Raji (cell line): ENCODE measurements around the gene EGFL8.

Experiments used
- POLR2A ChIP-seq: IDR thresholded peaks from 2 replicates; pipeline ENCODE4 v1.6.1; 2011; ENCODE audit warnings: low read depth, low read length, control low read depth; ENCODE audit not compliant: insufficient read depth

The EGFL8 gene

DNA sequence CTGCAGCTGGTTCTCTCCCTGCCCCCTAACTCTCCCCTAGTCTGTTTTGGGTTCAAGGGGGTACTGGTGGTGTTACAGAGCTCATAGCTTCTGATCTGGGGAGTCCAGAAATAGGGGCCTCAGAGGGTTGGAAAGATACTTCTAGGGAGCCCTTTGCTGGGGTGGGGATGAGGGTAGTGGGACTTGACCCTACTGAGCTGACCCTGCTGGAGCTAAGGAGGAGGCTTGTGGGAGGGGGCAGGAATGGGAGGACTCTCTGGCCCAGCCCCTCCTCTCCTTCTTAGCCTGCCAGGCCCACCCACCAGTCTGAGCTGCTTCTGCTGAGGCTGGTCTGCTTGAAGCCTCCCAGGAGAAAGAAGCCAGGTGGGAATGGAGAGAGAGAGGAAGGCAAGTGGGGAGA lies at the start of gene EGFL8:
EGFL8 (plus strand) TSS at position 301 of the 400 bp plus-strand sequence. CDS start 1,571 bp downstream, outside the sequence.
- no peak for TF ChIP-seq POLR2A

DNA sequence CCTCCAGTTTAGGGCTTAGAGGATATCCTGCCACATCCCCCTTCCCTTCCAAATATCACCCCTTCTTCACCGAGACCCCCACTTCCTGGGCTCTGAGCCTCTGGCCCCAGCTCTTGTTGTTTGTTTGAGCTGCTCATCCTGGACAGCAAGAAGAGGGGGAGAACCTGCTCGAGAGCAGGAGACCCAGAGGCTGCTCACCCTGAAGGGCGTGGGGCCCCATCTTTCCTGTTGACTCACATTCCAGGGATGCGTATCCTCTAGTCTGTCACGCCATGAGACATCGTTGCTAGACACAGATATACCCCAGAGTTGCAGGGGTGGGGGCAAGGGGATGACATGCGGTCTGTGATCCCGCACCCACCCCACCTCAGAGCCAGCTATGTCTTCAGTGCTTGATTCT lies 49.6 kb upstream of the EGFL8 start:
- no peak for TF ChIP-seq POLR2A

DNA sequence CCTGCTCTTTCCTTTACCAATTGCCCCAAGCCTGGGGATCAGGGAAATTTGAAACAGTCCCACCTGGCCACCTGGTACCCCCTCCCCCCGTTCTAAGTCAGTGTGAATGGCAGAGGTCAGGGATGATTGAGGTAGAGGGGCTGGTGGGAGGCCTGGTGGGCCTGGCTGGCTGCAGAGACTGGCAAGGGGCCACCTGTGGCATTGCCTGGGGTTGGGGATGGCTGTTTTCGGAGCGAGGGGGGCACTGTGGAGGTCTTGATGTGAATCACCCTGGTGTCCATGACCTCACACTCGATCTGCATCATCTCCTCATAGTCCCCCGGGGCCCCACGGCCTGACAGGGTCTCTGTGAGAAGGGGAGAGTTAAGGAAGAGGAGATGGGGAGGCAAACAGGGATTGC lies 48.8 kb upstream of the EGFL8 start:
- TF ChIP-seq POLR2A = no peak

DNA sequence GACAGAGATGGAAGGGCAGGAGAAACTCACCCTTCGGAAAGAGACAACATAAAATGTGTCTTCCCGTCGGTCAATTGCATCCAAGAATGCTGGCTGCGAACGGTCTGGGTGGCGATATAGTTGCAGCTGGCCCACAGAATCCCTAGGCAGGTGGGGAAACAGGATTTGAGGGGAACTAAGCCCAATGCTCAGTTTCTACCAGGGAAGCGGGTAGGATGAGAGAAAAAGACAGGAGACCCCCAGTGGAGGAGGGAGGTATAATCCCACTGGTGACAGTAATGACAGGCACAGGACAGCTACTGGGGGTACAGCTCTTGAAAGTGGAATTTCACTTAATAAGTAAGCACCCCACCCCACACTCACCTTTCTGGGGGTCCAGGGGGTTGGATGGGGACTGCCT lies 47.7 kb upstream of the EGFL8 start:
- no peak for TF ChIP-seq POLR2A

DNA sequence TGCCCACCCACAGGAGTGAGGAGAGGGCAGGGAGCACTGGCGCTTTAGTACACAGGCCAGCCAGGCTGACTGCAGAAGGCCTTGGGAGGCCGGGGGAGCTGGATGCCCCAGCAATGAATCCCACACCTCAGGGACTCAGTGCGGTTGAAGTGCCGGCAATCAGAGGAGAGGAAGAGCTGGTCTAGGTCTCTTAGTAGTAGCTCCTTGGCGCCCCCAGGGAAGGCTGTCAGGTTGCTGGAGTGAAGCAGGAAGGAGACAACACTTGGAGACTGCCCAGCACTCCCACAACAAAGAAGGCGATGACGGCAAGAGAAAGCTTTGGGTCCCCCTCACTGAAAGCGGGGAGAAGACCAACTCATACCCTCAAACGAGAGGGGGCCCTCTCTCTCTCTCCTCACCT lies 46.9 kb upstream of the EGFL8 start:
- TF ChIP-seq POLR2A = no peak

DNA sequence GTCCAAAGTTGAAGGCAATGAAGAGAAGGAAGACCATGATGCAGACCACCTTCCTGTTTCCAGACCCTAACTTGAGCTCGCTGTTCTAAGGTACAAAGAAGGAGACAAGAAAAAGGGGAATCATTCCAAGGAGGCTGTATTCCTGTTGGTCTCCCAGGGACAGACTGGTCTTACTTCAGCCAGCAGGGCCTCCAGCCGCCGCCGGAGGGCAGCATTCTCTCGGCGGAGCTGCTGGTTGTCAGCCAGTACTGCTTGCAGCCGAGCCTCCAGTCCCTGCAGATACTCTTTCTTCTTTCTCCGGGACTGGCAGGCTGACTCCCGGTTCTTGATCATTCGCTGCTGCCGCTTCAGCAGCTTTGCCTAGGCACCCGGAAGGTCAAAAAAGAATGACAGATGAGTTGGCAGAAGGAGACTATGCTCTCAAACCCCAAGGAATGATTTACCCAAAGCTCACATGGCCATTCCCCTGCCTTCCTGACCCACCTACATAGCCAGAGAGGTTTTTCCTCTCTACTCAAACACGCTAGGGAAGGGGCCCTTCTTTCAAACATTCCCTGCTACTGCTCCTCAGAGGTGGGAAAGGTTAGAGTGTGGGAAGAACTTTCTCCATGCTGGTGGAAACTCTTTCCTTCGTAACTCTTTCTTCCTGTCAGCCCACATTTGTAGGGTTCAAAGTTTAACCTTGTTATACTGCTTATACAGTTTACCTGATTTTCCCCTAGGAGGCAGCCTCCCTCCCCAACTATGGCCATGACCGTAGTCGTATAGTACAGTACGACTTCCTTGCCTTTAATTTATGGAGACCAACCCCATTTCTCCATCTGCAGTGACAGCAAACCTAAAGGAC lies 45.4 kb upstream of the EGFL8 start:
- TF ChIP-seq POLR2A = no peak

DNA sequence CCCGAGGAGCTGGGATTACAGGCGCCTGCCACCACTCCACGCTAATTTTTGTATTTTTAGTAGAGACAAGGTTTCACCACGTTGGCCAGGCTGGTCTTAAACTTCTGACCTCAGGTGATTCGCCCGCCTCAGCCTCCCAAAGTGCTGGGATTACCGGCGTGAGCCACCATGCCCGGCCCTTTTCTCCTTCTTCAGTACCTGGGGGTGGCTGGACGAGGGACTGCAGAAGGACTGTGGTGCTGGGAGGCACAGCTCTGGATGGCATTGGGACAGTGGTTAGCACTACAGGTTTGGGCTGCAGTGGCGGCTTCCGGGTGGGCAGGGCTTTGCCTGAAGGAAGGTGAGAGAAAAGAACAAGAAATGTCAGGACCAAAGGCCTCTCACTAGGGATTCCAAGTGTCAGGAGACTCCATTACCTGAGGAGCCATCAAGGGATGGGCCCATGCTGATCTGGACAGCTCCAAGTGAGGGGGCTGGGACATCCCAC lies 43.8 kb upstream of the EGFL8 start:
- TF ChIP-seq POLR2A = no peak

DNA sequence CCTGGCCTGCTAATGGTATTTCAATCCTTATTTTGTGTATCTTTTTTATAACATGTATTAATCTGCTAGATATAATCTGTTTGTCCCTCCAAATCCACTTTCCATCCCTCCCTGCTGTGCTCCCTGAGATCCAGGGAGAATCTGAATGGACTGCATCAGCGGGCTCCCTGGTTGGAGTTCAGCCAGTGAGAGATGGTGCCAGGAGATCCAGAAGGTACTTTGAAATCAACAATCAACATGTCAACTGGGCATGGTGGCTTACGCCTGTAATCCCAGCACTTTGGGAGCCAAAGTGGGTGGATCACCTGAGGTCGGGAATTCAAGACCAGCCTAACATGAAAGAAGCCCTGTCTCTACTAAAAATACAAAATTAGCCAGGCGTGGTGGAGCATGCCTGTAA lies 40.7 kb upstream of the EGFL8 start:
- TF ChIP-seq POLR2A = no peak

DNA sequence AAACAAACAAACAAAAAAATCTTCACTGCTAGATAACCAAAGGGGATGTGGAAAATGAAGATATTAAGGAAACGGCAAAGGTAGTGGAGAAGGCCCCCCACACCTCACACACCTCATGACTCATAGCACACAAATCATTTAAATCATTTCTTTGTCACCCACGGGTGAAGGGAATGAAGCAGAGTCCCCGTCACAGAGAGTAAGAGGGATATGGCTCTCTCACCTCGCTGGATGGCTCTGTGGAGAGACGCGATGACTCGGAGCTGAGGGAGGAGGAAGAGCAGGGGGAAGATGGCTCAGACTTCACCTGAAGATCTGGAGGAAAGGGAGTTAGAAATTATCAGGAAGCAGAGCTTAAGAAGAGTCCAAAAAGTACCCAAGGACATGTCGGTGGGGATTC lies 37.5 kb upstream of the EGFL8 start:
- no peak for TF ChIP-seq POLR2A

DNA sequence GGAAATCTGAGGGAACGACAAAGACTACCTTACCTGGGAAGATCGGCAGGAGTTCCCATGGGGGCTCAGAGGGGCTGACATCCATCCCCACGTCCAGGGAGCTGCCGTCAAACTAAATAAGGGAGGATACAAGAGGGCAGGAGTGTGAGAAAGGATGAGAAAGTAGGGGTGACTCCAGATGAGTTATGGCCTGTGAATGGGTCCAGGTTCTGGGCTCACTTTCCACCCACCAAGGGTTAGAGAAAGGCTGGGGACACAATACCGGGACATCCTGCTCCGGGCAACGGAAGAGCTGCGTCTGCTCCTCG lies 37.0 kb upstream of the EGFL8 start:
- TF ChIP-seq POLR2A = no peak

DNA sequence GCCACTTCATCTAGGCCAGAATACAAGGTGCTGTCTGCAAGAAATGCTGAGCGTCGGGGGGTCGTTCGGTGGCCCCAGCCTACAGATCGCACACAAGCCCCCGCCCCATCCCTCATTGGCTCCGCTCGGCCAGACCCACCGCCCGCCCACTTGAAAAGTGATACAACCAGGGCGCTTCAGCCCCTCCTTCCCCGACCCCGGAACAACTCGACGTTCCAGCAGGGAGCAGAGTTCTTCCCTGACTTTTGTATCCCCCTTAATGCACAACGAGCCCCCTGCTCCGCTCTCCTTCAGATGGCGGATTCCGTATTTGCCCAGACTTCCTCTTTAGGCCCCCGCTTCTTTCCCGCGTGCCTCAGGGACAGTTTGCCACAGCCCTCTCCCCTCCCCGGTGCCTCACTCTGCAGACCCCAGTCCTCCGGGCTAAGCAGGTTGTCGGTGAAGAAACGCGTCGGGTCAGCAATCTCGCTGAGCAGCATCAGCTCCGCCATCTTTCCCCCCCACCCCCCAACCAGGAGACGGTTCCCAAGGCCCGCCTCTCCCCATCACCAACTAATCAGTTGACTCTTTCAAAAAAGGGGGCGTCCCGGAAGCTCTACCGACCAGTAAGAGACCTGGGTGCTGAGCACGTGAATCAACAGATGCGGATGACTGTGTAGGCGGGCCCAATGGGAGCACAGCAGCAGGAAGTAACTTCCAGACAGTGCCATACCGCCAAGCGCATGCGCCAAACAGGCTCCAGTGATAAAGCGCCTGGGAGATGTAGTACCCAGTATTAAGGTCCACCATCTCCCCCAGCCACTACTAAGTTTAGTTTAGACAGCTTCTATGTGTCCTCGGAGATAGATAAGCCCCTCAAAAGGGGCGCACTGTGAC lies 36.4 kb upstream of the EGFL8 start, which contains the start of gene ATF6B:
ATF6B (minus strand) TSS at position 530 of the 876 bp plus-strand sequence; CDS start at position 491, 39 bp downstream.
- peak; percentile 74 for TF ChIP-seq POLR2A

DNA sequence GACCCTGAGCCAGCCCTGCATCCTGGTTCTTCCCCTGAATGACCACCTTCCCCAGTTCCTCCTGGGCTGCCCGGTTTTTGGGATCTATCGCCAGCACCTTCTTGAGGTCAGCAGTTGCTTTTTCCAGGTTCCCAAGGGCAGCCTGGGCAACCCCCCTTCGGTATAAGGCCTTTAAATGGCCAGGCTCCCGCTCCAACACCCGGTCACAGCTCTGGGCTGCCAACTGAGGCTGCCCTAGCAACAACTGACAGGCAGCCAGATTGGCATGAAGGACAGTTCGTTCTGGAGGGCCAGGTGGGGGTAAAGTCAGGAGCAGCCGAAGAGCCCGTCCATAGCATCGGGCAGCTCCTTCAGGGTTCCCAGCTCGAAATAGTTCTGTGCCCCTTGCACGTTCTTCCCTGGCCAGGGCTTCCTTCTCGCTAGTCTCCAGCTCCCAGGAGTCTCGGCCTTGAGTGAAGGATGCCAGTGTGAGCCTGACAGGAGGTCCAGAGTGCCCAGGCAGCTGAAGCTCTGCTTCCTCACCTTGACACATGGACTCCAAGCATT lies 35.6 kb upstream of the EGFL8 start:
- TF ChIP-seq POLR2A = no peak

DNA sequence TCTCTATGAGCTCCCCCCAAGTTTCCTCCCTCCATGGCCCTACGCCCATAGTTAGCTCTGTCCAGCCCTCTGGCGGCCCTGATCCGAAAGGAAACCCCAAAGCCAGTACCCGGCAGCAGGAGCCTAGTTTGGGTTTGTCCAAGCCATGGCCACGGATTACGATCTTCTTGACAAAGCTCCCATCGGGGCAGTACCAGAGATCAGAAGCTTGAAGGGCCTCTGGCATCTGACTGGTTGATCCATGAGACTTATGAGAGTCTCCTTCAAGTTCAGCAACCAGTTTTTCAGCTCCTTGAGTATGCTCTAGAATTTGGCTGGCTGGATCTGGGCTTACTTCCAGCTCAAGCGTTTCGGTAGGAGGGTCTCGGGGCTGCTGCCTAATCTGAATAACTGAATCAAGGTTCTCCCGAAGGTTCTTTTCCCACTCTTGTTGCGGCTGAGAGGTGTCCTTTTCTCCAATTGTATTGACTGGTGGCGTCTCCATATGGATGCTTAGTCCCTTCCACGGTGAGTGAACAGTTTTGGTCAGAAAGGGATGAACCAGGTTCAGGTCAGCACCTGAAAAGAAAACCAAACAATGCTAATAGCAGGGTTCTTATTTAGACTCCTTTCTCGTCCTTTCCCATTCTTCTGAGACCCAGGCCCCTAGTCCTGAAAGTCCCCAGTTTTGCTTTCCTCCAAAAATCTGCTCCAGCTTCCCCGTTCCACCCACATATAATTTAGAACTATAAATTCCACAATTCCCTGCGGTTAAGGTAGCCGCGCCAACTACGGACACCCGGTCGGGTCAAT lies 34.9 kb upstream of the EGFL8 start:
- no peak for TF ChIP-seq POLR2A

DNA sequence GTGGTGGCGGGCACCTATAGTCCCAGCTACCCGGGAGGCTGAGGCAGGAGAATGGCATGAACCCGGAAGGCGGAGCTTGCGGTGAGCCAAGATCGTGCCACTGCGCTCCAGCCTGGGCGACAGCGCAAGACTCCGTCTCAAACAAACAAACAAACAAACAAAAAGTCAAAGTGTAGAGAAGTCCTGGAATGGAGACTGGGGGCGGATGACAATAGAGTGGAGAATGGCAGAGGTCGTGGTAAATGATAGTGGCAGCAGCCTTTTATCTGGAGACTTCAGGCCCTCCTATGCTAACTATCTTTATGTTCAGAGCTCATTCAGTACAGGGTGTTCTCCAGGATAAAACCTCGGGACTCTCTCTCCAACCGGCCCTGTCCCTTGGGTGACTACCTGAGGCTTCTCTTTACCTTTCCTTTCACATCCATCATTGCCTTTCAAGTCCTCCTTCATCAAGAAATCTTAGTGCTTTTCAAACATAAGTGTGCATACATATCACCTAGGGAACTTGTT lies 32.9 kb upstream of the EGFL8 start:
- TF ChIP-seq POLR2A = no peak

DNA sequence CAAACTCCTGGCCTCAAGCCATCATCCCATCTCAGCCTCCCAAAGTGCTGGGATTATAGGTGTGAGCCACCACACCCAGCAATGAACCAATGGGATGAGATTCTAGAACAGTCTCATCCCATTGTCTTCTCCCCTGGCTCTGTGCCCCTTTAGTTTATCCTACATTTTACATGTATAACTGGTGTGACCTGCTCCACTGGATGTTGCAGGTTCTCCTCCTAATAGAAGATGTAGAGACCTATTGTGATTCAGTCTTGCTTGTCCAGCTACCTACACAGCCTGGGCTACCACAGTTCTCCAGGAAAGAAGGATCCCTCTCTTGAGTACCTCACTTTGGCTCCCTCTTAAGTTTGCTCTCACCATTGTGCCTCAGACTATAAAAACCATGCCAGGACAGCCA lies 32.3 kb upstream of the EGFL8 start:
- TF ChIP-seq POLR2A = no peak

DNA sequence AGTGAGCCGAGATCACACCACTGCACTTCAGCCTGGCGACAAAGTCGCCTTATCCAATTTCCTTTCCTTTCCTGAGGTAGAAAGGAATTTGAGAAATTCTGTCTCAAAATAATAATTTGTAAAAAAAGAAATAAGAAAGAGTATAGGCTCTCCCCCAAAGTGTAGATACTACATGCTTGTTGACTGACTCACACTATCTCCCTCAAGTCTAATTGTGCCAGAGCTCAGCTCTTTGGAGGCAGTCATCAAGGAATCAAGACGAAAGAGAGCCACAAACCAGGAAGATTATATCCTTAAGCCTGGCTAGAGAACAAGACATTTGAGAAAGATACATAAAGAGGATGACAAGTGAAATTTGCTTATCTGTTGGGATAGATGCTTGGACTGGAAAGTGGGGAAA lies 30.6 kb upstream of the EGFL8 start:
- TF ChIP-seq POLR2A = no peak
